Heart left ventricle (tissue), 16 donors: ENCODE measurements around the gene EPB41L2. TPM values are rescaled to one million over a fixed set of nuclear protein-coding genes. Genes with fewer than 3 reads are reported as not detected.
"Not testable (repeated sequence)": the region's sequence is repeated elsewhere in the genome, so short reads cannot be mapped to it uniquely, and the experiment has no call there.

Experiments used
- ATAC-seq, 4 donors: fragments of 200-7000 bp; cut with Tn5 transposase; one replicate each; pipeline ENCODE4 v1.9.1; 2020 to 2022; ENCODE audit warnings: moderate library complexity in 4 of 4, mild to moderate bottlenecking in 3 of 4, moderate number of reproducible peaks in 1 of 4
- DNase-seq, 5 donors: peaks; one replicate each; pipeline ENCODE4 v3.0.0-alpha.2; 2020
- H3K27ac ChIP-seq, 12 donors: fragments of 200-600 bp; sonication (generic) in 4 of 12; one replicate each; pipeline versions ENCODE4 v1.5.0 to v1.8.0; 2016 to 2022; ENCODE audit warnings: mild to moderate bottlenecking in 2 of 12
- H3K27me3 ChIP-seq, 9 donors: fragments of 200-600 bp; sonication (generic) in 2 of 9; one replicate each; pipeline versions ENCODE4 v1.5.1 to v1.8.0; 2016 to 2022; ENCODE audit warnings: mild to moderate bottlenecking in 3 of 9
- H3K36me3 ChIP-seq, 9 donors: fragments of 200-600 bp; sonication (generic) in 2 of 9; one replicate each; pipeline versions ENCODE4 v1.5.0 to v1.8.0; 2018 to 2022; ENCODE audit warnings: mild to moderate bottlenecking in 2 of 9
- H3K4me1 ChIP-seq, 12 donors: fragments of 200-600 bp; sonication (generic) in 4 of 12; one replicate each; pipeline versions ENCODE4 v1.5.0 to v1.8.0; 2016 to 2022; ENCODE audit warnings: mild to moderate bottlenecking in 3 of 12
- H3K4me3 ChIP-seq, 12 donors: fragments of 200-600 bp; sonication (generic) in 4 of 12; one replicate each; pipeline versions ENCODE4 v1.5.0 to v1.8.0; 2017 to 2022; ENCODE audit warnings: mild to moderate bottlenecking in 9 of 12, moderate library complexity in 4 of 12
- H3K9me3 ChIP-seq, 12 donors: fragments of 200-600 bp; sonication (generic) in 4 of 12; one replicate each; pipeline versions ENCODE4 v1.5.0 to v1.8.0; 2016 to 2022; ENCODE audit warnings: mild to moderate bottlenecking in 1 of 12
- CTCF ChIP-seq, 12 donors: fragments of 200-600 bp; sonication (generic) in 4 of 12; IDR thresholded peaks; one replicate each; pipeline versions ENCODE4 v1.5.0 to v1.8.0; 2018 to 2022; ENCODE audit warnings: antibody characterized with exemption in 12 of 12, mild to moderate bottlenecking in 5 of 12
- POLR2A ChIP-seq, 2 donors: fragments of 450-650 bp; IDR thresholded peaks; one replicate each; pipeline ENCODE4 v1.6.1; 2017; ENCODE audit warnings: antibody characterized with exemption in 2 of 2, mild to moderate bottlenecking in 2 of 2, moderate library complexity in 2 of 2
- WGBS, 4 donors: extraction: QIAGEN DNeasy Blood & Tissue Kit in 2 of 4; methylation state at CpG; one replicate each; pipeline versions ENCODE4 v1.1.5 to v1.1.7; 2013 to 2018; 5-methylcytosine and 5-hydroxymethylcytosine counted together
- intact Hi-C, 10 donors: fragments of 100-400 bp; cut with DNase I; formaldehyde crosslinking; loops; one replicate each; pipeline versions ENCODE4 v1.11.1 to v1.14.2; 2022
- polyA plus RNA-seq, 2 donors: library from polyadenylated mRNA; stranded (reverse); fragments of 200-250 nt; gene quantifications; one replicate each; pipeline ENCODE4 v1.2.3, GENCODE V29; 2013
- total RNA-seq, 9 donors: library from RNA; depleted of rRNA in 2 of 9; stranded (reverse); fragments of >200 nt in 2 of 9; fragmentation: NEBNext Ultra II Directional in 3 of 9; extraction: Animal tissue kit (Norgen Biotek cat#: 25700) in 3 of 9; gene quantifications; one replicate each; pipeline versions ENCODE4 v1.1.0 to v1.2.4, GENCODE V29; 2016 to 2023
- donor health status: ischemic (EF 13 %, LVEDD 7.1; RV severe dilation, severe dysfunction).
- donor health status: healthy with polysubstance abuse.
- donor health status: DM: no; HTN: yes; CAD: no.
- donor health status: DM: no; HTN: no; CAD: no.
- donor health status: ischemic (EF 25% LVEDD 6.9; RV normal size, moderate dysfunction).
- donor health status: ischemic (EF 25% LVEDD 5.7; RV mildly dilated, moderate dysfunction).
- donor health status: healthy.
- donor health status: DM: yes; HTN: yes; CAD: no.
- donor health status: ischemic (EF 35%, LVEDD 5.7; RV mildly dilated, moderate dysfunction).
- donor health status: nonischemic (EF 11% LVEDD 7.7; RV severe dilation, severe dysfunction).
- donor health status: DM: yes; HTN: yes; CAD: no.
- donor health status: PGD.
- donor health status: ischemic (EF 29% LVEDD 5.4; RV normal size, mild dysfunction).
- donor health status: nonischemic (EF 23%, LVEDD 6.1; RV moderate dilation, normal function).

Gene EPB41L2
- total and polyA plus RNA-seq, 11 donors, result 21.3 to 115 (median 51.9) TPM

DNA sequence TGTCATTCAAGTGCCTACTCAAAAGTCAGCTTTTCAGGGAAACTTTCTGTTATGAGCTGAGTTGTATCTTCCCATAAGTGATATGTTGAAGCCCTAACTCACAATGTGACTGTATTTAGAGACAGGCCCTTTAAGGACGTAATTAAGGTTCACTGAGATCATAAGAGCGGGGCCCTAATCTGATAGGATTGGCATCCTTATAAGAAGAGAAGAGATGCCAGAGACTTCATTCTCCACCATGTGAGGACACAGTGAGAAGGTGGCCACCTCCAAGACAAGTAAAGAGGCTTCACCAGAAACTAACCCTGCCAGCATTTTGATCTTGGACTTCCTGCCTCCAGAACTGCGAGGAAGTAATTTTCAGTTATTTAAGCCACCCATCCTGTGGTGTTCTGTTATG lies 248.5 kb downstream of the EPB41L2 start:
- Histone ChIP-seq H3K4me1 (no peaks in the 10 kb centered on the region), H3K27ac (no peak overlapping the region), H3K27me3 (no peaks in the 10 kb centered on the region), H3K9me3 (peaks cover 0 to 7% (median 0%) of the 10 kb centered on the region in 12 donors), H3K4me3 (no peak overlapping the region), H3K36me3 (no peaks in the 10 kb centered on the region)
- DNase-seq, result no peak
- 79 to 88% (median 87%) methylated on average over 3 of the region's 3 CpGs for WGBS, 4 donors
- intact Hi-C loops, result no loop called here
- TF ChIP-seq POLR2A (IDR thresholded peaks at IDR 0.05), result no peak
- TF ChIP-seq CTCF (IDR thresholded peaks at IDR 0.05), result no peak
- no peak for ATAC-seq

DNA sequence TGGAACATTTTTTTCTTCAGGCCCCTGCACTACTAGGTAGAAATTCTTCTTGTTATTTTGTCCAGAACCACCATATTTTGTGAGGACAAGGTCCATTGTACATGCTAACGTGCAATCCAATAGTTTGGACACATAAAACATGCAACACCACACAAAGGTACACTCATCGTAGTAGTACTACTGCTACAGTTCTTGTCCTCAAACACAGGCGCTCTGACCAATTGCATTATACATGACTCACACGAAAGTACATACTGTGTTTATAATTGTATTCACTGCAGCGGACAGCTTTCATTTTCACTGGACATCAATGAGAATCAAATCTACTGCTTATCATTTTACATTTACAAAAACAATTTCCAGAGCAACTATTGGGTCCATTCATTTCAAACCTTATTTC lies 251.1 kb downstream of the EPB41L2 start:
- Histone ChIP-seq H3K27me3 (no peaks in the 10 kb centered on the region), H3K4me1 (no peaks in the 10 kb centered on the region), H3K36me3 (no peaks in the 10 kb centered on the region), H3K27ac (no peak overlapping the region), H3K9me3 (no peaks in the 10 kb centered on the region), H3K4me3 (no peak overlapping the region)
- no peak for ATAC-seq
- intact Hi-C loops, result no loop called here
- TF ChIP-seq POLR2A (IDR thresholded peaks at IDR 0.05), result no peak
- no peak for TF ChIP-seq CTCF (IDR thresholded peaks at IDR 0.05)
- DNase-seq, result no peak
- 90 to 95% (median 92%) methylated on average over 5 of the region's 5 CpGs for WGBS, 4 donors

DNA sequence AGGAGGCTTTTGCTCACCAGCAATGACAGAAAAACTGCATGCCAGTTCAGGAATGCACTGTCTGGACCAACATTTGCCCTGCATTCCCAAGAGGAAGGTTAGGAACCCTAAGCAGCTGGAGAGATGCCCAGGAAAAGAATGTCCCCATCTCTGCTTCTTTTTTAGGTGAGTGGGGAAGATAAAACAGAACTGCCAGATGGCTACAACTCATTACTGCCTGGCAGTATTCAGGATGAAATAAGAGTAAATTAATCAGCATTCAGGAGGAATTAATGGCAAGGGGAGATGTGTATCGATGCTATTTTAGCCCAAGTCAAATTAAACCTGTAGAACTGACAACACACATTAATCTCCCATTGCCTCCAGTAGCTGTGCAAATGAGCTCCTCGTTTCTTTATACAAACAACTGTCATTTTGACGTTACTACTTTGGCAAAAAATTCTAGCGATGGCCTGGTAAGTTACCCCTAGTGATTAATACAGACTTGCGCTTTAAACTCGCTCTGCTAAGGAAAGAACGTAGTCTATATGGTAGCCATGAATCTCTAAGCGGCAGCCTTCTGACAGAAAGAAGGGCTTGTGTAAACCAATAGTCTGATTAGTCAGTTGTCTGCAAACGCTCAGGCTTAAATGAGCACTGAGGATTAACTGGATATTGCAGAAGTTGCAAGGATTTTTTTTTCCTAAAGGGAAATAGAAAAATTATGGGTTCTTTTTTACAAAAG lies 252.6 kb downstream of the EPB41L2 start:
- no peak for TF ChIP-seq CTCF (IDR thresholded peaks at IDR 0.05)
- TF ChIP-seq POLR2A (IDR thresholded peaks at IDR 0.05), result no peak

DNA sequence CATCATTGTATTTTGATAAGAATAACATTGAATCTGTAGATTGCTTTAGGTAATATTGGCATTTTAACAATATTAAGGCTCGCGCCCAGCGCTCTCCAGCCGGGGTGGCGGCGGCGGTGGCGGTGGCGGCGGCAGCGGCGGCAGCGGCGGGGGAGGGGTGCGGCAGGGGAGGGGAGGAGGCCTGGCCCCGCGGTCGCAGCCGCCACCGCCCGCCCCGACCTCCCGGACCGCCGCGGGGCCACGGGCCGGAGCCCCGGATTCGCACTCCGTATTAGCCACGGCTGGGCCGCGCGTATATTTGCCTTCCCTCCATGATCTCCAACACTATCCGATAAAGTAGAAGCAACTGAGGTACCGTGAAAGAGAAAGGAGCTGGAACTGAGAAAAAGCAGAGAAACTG lies 261.7 kb downstream of the EPB41L2 start:
- peaks cover 0 to 23% (median 5%) of the 10 kb centered on the region in 12 donors for H3K9me3 ChIP-seq
- DNase-seq, ATAC-seq, H3K27ac ChIP-seq, H3K36me3 ChIP-seq, H3K4me1 ChIP-seq, H3K4me3 ChIP-seq, intact Hi-C loops, H3K27me3 ChIP-seq: not testable (repeated sequence)
- 96 to 98% (median 97%) methylated on average over 34 to 36 of the region's 37 CpGs for WGBS, 4 donors

More for the DNA sequence above, 252.6 kb downstream of the EPB41L2 start:
- Histone ChIP-seq H3K4me3 (no peak overlapping the region), H3K4me1 (no peaks in the 10 kb centered on the region), H3K9me3 (no peaks in the 10 kb centered on the region), H3K36me3 (no peaks in the 10 kb centered on the region), H3K27ac (no peak overlapping the region), H3K27me3 (peaks cover 0 to 11% (median 0%) of the 10 kb centered on the region in 9 donors)
- WGBS, 4 donors, result 73 to 85% (median 78%) methylated on average over 9 of the region's 9 CpGs
- intact Hi-C loops, result no loop called here
- ATAC-seq, result no peak
- DNase-seq, result no peak

- ATAC-seq (no peak), DNase-seq (no peak)
- Histone ChIP-seq H3K9me3 (peaks cover 0 to 23% (median 5%) of the 10 kb centered on the region in 12 donors), H3K4me3 (no peak overlapping the region), H3K36me3 (no peaks in the 10 kb centered on the region), H3K27ac (no peak overlapping the region), H3K27me3 (no peaks in the 10 kb centered on the region), H3K4me1 (peaks cover 0 to 8% (median 1%) of the 10 kb centered on the region in 12 donors)
- 79 to 93% (median 87%) methylated on average over 2 of the region's 2 CpGs for WGBS, 4 donors
- intact Hi-C loops, result no loop called here
- TF ChIP-seq CTCF (IDR thresholded peaks at IDR 0.05), result no peak
- TF ChIP-seq POLR2A (IDR thresholded peaks at IDR 0.05), result no peak
These were observed 266.0 kb downstream of the EPB41L2 start for GRCh38 chr6:130797061-130797460.
